GM19023 (cell line): Measurements from ENCODE around the gene NMT1.

Source experiments
- ATAC-seq: cut with Tn5 transposase; IDR thresholded peaks from one replicate; pipeline ENCODE4 v1.9.1; 2021; ENCODE audit warnings: mild to moderate bottlenecking, moderate library complexity; ENCODE audit not compliant: unreplicated experiment

The NMT1 gene

DNA sequence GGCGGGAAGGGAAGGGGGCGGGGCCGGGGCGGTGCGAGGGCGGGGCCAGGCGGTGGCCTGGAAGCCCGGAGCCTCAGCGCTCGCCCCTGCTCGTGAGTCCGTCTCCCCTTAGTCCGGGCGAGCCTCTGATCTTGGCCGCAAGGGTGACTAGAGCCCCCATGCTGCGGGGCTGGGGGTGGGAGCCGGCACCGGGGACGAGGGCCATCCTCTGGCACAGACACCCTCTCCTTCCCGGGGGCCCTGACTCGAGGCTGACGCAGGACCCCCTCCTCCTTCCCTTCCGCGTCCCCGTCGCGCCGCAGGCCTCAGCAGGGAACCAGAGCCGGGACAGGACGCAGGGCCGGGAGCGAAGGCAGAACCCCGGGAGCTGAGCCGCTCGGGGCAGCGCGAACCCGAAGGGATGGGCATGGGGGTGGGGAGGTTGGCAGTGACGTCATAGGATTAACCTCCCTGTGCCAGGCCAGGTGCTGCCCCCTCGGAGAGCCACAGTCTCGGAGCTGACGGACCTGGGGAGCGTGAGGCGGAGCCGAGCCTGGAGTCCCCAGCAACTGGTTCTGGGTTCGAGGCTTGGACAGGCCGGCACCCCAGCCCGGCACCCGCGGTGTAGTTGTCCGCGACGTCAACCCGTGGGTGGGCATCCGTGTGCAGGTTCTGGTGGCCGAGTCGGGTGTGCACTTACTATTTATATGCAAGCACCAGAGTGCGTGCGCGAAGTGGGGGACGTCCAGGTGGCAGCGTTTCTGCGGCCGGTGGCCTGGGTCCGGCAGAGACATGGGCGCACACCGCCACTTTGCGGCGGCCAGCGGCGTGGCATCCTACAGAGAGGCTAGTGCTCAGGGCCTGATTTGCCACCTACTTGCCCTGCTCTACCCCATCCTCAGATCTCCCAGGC, 71.7 kb downstream of the NMT1 start:
- peak; percentile 36 for ATAC-seq

GRCh38 chr17:45135192-45135977, 74.3 kb downstream of the NMT1 start, which contains the start of gene ACBD4:
Gene ACBD4, plus strand, starts transcription at chr17:45135687. Its CDS starts 458 bp downstream, at chr17:45136145.
- ATAC-seq = peak; percentile 77

DNA sequence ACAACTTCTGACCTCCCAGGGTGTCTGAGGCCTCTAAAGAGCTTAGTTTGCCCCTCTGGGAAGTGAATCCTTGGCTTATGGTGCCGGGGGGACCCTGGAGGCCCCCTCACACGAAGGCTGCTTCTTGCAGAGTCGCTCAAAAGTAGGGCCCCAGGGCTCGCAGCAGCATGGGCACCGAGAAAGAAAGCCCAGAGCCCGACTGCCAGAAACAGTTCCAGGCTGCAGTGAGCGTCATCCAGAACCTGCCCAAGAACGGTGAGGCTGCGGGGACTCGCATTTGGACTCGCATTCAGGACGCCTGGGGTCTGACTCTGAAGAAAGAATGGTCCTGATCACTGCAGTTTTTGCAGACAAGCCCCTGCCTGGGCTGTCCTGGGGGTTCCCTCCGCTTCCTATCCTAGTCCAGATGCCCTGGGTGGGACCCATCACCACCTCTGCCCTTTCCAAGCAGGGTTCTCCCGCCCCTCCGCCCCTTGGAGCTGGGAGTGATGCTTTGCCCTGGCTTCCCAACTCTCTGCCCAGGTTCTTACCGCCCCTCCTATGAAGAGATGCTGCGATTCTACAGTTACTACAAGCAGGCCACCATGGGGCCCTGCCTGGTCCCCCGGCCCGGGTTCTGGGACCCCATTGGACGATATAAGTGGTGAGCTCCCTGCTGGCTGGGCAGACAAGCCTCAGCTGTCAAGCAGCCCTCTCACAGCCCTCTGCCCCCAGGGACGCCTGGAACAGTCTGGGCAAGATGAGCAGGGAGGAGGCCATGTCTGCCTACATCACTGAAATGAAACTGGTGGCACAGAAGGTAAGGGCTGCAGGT, 75.1 kb downstream of the NMT1 start:
- no peak for ATAC-seq

GRCh38 chr17:45136846-45137560, 75.9 kb downstream of the NMT1 start:
- no peak for ATAC-seq

DNA sequence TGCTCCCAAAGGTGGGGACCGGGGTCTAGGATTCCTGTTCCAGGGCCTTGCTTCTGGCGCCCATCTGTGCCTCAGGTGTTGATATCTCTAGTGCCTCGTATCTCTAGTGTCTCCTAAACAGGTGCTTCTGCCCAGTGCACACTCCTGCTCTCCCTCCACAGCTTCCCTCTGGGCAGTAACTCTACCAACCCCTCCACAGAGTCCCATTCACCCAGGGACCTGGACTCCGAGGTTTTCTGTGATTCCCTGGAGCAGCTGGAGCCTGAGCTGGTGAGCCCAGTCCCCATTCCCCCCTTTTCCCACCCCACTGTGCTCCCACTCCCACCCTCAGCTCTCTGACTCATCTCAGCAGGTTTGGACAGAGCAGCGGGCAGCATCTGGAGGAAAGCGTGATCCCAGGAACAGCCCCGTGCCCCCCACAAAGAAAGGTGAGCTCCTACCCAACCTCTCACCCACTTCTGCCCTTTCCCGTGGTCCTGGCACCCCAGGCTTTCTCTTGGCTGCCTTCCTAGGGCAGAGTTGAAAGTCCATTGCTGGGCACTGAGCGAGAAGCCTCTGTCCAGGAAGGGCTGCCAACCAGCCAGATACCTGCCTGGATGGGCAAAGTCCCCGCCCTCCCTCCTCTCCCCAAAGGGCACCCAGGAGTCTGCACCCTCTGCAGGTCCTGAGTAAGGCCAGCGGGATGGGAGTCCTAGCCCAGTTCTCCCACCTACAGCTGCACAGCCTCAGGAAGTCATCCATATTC, 76.6 kb downstream of the NMT1 start:
- ATAC-seq = no peak

DNA sequence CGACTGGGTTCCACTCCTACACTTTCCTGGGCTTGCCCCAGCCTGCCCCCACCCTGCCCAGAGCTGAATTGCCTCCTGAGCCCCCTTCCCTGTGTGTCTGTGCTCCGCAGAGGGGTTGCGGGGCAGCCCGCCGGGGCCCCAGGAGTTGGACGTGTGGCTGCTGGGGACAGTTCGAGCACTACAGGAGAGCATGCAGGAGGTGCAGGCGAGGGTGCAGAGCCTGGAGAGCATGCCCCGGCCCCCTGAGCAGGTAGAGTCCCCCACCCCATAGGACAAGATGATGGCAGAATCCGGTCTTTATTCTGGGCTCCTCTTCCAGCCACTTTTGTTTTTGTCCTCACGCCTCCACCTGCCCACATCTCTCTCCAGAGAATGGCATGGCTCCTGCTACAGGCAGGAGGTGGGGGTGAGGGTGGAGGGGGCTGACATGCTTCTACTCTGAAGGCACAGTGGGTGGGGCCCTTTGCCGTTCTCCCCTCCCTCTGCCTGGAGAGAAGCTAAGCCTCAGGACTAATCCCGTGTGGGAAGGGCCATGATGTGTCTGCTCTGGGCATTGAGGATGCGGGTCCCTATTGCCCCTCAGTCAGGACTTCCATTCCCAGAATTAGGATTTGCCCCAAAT, 77.9 kb downstream of the NMT1 start:
- no peak for ATAC-seq

DNA sequence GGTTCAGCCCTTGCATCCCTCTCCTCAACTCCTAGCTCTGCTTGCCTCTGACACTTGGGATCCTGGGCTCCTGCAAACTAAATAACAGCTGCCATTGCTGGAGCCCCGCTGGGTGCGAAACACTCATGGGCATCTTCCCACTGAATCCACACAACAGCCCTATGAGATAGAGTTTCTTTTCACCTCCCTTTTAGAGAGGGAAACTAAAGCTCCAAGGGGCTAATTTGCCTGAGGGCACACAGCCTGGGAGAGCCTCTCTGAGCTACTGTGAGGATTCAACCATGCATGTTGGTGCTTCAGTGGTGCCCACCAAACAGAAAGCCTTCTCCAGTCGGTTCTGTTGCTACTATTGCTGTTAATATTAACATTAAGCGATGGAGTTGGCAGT, 78.4 kb downstream of the NMT1 start:
- no peak for ATAC-seq

DNA sequence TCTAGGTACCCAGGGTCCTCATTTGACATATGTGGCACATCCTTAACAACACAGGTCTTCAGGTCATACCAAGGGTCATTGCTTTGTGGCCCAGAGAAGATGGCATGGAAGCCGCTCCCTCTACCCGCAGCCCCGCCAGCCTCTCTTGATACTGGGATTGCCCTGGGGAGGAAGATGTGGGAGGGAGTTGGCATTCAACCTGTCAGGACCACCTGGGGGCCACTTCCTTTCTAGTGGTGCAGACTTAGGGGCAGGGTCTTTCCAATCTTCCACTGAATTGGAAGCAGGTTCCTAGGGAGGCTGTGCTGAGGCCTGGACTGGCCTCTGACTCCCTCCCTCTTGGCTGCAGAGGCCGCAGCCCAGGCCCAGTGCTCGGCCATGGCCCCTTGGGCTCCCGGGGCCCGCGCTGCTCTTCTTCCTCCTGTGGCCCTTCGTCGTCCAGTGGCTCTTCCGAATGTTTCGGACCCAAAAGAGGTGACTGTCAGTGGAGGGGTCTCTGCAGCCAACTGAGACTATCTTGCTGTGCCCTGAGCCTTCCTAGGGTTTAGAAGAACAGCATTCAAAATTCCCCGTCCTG, 82.1 kb downstream of the NMT1 start:
- ATAC-seq = no peak

DNA sequence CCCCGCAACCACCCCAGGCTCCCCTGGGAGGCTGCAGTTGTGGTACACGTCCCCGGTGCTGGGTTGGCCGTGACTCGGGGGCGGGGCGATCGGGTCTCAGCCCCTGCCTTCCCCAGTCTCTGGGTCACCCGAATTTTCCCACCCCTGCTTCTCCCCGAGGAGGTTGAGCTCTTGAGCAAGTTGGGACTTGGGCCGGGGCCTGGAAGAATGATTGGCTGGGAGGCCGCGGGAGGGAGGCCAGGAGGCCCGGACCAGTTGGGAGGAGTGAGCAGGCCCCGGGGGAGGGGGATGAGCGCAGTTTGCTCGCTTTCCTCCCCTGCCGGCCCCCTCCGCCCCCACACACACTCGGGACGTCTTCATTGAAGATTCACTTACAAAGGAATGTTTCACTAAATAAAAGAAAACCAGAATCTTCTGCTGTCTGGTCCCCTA, 82.7 kb downstream of the NMT1 start:
- ATAC-seq = no peak

GRCh38 chr17:45144199-45145034, 83.3 kb downstream of the NMT1 start:
- no peak for ATAC-seq

- ATAC-seq = no peak
These were observed 83.9 kb downstream of the NMT1 start for GRCh38 chr17:45145035-45145389.

GRCh38 chr17:45146166-45146565, 85.0 kb downstream of the NMT1 start:
- no peak for ATAC-seq

DNA sequence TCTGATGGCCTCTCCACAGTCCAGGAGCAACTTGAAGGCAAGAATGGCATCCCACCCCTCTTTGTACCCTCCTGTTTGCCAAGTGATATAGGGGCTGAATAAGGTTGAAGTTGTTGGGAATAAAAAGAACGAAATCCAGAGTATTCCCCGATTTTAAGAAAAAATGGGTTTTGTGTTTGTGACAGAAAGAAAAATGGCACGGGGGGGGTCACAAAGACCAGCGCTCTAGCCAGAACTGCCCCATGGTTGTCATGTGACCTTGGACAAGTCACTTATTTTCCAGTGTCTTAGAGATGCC, 85.4 kb downstream of the NMT1 start:
- ATAC-seq = no peak

DNA sequence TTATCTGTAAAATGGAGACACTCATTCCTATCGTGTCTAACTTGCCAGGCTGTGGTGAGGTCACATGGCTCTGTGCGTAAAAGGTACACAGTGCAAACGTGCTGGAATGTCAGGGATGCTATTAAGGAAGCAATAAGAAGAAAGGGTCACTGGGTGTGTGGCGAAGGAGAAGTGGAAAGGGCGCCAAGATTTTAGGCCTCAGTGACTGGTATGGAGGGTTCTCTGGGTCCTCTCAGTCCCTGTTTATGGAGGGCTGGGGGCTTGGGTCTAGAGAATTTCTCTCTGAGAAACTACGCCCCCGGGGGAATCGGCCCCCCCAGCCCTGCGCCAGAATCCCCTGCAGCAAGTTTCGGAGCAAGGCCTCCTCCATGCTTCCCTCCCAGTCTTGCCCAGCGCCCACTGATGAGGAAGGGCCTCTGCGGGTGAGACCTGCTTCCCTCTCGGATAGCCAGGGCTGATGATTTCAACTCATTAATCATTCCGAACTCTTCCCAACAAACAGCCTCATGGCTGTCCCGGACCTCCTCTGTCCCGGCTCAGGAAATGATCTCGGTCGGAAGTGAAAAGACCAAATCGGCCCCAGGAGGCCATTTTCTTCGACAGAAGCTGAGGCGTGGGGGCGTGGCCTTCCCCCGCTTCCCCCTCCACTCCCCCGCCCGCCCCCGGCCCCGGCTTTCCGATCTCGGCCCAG, 85.9 kb downstream of the NMT1 start:
- no peak for ATAC-seq

DNA sequence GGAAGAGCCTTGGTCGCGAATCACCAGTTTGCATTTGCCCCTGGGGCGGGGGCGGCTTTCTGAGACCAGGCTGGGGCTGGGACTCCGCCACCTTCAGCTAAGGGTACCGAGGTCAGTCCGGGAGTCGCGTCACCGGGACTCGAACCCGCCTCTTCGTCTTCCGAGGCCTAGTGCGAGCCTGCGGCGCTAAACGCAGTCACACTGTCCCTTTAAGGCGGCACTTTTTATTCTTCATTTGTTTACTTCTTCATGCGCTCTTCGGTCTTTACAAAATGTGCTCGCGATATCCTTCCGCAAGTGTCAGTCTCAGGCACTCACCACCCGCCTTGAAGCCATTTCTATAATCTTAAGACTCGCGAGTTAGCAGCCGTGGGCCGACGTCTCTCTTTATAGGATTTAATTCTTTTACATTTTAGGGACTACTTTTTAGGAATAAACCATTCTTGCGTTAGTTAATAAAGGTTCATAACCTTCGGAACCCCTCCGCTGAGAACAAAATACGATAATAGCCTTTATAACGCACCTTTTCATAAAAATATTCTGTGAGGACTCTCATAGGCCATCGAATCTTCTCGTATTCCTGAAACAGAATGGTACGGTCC, 86.6 kb downstream of the NMT1 start:
- ATAC-seq = no peak

DNA sequence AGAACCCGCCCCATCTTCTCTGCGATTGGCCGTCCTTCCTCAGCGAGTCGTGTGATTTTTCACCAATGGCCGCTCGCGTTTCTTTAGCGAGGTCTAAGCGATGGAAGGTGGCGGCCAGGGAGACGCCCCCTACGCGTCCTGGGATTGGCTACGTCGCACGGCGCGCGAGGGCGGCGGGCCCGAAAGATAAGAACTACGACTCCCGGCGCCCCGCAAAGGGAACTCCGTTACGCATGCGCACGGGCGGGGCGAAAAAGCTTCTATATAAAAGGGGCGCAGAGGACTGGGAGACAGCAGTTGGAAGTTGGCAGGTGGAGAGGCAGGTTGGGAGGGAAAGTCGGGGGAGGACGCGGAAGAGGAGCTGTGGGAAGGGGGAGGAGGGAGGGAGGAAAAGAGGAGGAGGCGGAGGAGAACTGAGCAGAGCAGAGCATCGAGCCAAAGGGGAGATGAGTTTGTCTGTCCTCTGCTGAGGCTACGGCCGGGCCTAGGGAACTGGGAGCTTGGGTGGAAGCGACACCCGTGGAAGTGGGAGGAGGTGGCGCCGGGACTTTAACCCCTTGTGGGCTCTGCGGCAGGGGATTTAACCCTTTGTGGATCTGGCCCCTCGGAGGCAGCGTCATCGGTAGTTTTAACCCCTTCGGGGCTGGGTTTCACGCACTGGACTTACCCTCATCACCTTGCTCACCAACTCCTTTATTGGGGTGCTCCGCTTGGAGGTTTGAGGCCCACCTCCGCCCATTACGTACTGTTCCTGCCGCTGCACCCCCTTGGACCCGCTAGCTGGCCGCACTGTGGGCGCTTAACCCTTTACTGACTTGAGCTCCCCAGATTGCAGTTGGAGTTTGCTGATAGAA, 87.3 kb downstream of the NMT1 start, which contains the start of gene HEXIM1:
Gene HEXIM1, plus strand, starts transcription at position 293 of the 854 bp plus-strand sequence. CDS start 716 bp downstream, outside the sequence.
- ATAC-seq = peak; percentile 70
